Eye (tissue), 1 donor: ENCODE results near the gene ARHGEF4.
"Not testable (repeated sequence)": the region's sequence is repeated elsewhere in the genome, so short reads cannot be mapped to it uniquely, and the experiment has no call there.

ENCODE experiments used
- DNase-seq: peaks from one replicate; pipeline ENCODE4 v3.0.0-alpha.2; 2015

Gene ARHGEF4

DNA sequence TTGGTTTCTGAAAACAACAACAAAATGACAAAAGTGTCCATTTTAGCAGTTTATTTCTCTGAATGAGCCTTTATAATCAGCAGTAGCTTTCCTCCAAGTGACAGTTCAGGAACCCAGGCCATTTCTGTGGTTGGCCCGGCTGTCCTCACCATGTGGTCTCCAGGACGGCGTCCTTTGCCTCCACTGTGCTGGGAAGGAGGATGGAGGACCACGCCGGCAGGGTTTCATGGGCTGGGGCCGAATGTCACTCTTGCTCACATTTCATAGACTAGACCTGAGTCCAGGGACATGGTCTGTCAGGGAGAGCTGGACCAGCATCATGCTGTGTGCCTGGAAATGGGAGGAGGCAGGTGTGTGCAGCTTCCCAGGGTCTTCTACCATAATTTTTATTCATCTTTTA, 50.9 kb downstream of the ARHGEF4 start:
- DNase-seq, result no peak

- DNase-seq, result no peak
Observed at GRCh38 chr2:130890941-130891669, 54.4 kb downstream of the ARHGEF4 start.

DNA sequence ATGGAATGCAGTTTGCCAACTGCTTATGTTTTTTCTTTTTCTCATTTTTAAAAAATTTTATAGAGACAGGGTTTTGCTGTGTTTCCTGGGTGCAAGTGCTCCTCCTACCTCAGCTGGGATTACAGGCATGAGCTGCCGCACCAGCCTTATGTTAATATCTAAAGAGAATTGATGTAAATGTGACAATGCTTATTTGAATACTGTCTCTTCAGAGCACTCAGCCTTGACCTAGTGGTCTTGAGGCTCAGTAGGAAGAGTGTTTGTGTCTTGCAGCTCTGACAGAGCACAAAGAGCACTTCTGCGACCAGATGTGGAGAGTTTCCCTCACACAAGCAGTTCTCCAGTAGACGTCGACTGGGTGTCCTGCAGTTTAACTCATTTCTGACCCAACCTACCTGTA, 55.3 kb downstream of the ARHGEF4 start:
- no peak for DNase-seq

- no peak for DNase-seq
Observed at GRCh38 chr2:130892793-130893785, 56.4 kb downstream of the ARHGEF4 start.

DNA sequence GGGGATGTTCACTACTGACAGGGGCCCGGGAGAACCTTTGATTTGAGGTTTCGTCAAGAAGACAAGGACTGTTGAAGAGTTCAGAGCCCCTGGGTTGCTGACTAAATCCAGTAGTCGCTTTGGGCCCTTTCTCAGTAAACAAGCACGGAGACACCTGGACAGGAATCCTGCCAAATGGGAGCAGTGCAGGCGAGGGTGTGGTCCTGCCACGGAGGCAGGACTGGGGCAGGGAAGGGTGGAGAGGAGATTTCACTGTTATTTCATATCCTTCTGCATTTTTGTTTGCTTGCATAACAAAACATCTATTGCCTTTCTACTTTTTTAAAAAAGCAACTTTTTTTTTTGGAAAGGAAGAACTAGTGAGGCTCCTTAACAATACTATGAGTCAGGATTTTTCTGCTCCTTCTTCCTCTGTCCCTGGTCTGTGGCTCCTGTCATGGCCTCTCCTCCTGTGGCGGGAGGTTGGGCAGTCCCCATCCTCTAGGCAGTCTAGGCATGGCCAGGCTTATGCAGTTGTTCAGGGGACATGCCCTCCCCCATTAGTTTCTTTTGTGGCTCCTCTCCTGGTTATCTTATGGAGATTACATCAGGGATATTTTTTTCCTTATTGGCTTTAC, 57.7 kb downstream of the ARHGEF4 start:
- DNase-seq, result no peak

DNA sequence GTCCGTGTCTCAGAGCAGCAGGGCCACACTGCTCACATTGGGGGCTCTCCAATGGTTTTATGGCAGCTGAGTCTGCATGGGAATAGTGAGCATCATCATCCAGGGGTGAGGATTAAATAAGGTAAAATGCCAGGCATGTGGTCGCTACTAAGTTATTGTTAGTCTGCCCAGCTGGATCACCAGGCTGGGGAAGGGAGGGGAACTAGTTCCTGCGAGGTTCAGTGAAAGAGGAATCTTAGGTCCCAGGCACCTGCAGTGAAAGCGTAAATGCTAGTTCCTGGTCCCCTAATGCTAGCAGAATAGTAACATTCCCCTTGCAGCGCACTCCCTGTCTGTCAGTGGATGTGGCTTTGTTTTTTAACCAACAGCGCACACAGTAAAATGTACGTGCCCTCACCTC, 60.1 kb downstream of the ARHGEF4 start:
- no peak for DNase-seq

- no peak for DNase-seq
Observed at GRCh38 chr2:130898553-130898952, 61.8 kb downstream of the ARHGEF4 start.

GRCh38 chr2:130899306-130899705, 62.6 kb downstream of the ARHGEF4 start:
- DNase-seq, result peak; percentile 12

DNA sequence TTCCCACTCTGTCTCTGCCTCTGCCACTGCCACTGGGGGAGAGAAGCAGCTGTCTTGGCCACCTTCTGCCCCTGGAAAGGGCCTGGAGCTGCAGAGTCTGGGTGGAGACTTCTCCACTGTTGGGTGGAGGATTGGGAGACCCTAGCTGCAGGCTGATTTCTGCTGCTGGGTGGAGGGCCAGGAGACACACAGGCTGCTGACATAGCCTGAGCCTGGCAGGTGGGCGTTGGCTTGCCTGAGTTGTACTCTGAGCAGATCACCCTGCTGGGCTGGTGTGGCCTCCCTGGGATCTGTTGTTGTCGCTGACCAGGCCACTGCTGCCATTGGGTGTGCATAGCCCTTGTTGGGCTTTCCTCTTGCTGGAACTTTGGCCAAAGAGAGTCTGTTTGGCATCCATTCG, 64.3 kb downstream of the ARHGEF4 start:
- DNase-seq, result no peak

DNA sequence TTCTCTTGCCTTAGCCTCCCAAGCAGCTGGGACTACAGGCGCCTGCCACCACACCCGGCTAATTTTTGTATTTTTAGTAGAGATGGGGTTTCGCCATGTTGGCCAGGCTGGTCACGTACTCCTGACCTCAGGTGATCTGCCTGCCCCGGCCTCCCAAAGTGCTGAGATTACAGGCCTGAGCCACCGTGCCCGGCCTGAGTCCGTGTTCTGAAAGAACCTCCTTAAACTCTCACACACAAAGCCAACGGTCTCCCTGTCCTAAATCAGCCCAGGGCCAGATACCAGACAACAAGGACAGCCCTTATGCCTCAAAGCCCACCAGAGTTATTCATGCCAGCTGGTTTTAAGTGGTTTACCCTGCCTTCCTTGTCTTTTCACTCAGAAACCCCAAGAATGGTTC, 64.9 kb downstream of the ARHGEF4 start:
- not testable (repeated sequence) for DNase-seq

- no peak for DNase-seq
Observed at GRCh38 chr2:130908832-130909231, 72.1 kb downstream of the ARHGEF4 start.

GRCh38 chr2:130910931-130911330, 74.2 kb downstream of the ARHGEF4 start:
- DNase-seq, result no peak

GRCh38 chr2:130911482-130911881, 74.8 kb downstream of the ARHGEF4 start:
- no peak for DNase-seq

DNA sequence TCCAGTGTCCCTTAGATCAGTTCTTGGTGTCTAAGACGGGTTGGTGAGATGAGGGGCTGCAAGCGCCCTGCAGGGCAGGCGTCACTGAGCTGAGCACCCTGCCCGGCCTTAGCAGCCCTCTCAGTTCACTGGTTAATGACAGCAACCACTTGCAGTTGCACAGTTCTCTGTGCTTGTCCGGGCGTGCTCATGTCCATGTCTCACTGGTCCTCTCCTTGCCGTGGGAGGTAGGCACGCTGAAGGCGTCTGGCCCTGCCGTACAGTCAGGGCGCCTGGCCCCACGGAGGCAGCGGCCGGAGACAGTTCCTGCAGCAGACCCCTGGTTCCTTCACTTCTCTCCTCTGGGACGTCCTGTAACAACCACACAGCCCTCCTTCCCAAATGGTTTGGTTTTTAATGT, 75.3 kb downstream of the ARHGEF4 start:
- DNase-seq, result no peak

DNA sequence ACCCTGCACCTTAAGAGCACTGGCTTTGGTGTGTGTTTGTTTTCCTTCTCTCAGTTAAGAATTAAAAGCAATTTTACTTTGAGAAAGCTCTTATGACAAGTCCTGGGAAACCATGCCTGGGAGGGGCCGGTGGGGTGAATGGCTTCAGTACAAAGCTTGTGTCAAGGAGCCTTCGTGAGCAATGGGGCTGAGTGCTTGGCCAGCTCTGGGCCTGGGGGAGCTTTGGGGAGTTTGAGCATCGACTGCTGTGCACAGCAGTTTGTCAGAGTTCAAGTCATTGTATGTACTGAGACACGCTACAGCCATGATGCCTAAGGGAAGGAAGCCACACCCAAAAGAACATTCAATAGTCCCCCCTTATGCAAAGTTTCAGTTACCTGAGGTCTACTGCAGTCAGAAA, 75.8 kb downstream of the ARHGEF4 start:
- DNase-seq, result no peak

DNA sequence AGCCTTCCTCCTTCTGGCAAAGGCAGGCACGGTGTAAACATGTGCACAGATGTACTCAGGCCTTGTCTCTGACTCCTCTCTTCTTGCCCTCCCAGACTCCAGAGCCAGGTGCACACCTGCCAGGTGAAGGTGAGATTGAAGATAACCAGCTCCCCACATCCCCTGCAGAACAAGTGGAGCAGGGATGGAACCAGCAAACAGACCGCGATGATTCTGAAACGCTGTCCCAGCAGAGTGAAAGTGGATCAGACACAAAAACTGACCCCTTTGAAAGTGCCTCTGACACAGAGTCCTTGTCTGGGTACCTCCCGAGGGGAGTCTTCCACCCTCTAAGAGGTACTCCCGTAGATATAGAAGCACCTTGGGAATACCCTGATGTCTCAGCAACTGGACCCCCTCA, 77.2 kb downstream of the ARHGEF4 start:
- DNase-seq, result no peak

- DNase-seq, result no peak
Observed at GRCh38 chr2:130915149-130915548, 78.4 kb downstream of the ARHGEF4 start.

DNA sequence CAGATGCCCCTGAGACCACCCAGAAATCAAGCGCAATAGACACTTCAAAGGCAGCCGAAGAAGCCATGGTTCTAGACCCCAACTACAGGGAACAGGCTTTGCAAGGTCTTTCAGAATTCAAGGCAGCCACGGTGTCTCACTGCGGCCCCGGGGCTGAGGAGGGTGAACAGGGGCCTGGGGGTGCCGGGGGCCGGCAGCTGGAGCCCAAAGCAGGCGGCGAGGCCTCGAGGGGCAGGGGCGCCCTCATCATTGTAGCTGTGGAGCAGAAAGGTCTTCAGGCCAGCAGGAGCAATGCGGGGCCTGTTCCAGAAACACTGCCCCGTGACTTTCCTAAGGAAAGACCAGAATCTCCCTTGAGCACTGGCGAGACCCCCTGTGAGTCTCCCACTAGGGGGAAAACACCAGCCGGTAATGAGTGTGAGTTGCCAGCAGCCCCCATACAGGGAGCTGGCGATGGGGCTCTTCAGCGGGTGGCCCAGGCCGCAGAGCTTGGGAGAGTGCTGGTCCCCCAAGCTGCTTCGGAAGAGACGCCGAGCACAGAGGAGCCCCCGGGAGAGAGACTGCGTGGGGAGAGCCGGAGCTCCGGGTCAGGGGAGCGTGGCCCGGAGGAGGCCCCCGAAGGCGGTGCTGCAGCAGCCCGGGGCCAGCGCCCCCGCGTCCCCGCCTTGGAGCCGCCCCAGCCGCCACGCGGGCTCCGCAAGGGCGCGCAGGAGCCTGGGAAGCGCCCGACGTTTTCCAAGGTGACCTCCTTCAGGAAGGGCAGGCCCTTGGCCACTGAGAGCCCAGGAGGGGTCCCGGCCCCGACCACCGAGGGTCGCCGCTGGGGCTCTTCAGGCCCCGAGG, 79.1 kb downstream of the ARHGEF4 start:
- no peak for DNase-seq

DNA sequence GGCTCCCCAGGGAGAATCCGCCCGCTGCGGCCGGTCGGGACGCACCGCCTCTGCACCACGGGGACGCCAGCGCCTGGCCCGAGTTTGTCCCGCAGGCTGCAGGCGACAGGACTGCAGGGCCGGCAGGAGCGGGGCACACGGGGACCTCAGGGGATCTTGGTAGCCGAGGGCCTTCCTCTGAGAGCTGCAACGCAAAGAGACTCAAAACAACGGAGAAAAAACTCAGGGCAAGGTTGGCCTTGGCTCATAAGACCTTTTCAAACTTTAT, 79.7 kb downstream of the ARHGEF4 start:
- no peak for DNase-seq

DNA sequence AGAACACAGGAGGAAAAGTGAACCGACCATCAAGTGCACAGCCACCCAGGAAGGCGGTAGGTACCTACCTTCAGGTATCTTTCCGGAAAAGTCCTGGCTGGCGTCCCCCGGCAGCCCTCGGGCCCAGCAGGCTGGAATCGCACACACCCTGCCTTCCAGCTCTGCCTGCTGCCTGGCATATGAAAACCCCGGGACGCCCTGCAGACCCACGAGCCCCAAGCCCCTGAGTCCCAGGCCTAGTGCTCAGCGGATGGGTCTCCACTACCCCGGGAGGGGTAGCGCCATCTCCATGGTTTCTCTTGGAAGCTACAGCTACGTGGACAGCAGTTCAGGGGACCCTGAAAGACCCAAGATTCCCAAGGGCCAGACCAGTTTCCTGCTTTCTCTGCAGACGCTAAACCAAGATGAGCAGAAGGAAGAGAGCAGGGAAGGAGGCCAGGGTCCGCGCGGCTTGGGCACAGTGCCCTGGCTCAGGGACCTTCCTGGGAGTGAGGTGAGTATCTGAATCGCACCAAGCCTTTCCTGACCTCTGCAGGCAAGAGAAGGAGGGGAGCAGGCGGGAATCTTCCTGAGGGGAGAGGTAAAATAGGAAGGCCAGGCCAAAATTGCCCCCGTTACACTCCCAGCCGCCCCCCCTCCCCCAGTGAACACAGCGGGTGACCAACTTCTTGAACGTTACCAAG, 80.4 kb downstream of the ARHGEF4 start:
- DNase-seq, result no peak

DNA sequence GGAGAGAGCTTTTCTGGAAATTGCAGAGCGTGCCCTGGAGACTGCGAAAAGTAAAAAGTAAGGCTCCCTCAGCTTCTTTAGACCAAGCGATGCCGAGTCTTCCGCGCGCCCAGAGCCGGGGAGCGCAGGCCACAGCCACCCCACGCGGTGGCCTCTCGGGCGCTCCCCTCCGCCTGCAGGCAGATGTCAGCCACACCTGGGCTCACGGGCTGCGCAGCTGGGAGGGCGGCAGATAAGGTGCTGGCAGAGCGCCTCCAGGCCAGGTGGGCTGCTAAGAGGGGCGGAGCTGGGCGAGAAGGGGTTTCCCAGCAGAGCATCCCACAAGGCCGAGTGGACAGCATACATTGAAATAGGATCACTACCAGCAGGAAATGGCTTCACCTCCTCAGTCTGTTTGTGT, 81.7 kb downstream of the ARHGEF4 start:
- no peak for DNase-seq

DNA sequence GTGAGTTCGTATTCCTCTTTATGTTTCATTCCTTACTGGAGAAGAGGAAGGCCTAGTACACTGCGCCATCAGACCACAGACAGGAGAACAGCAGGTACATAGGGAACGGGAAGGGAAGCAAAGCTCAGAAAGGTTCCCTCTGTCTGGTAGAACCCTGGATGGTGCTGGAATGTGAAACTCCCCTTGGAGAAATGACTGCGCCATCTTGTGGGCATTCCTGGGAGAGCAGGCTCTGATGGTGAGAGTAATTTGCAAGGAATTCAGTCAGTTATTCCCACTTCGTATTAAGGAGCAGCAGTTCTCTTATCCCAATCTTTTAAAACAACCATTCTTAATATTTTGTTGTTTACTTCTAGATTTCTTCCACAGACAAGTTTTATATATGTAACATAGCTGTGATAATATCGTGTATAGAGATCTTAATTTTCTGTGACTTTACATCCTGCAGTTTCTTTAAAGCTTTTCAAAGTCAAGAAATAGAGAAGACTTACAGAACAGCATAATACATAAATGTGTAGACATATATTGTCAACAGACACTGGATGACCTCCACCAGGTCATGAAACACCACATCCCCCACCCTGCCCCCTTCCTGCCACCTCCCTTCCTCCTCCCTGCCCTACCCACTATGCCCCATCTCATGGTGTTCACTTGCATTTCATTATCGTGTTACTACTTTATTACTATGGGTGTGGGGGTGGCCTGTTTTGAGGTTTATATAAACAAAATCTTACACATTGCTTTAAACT, 83.9 kb downstream of the ARHGEF4 start:
- peak; percentile 95 for DNase-seq
